ENCODE results near the gene WDR90. TPM values are rescaled to one million over a fixed set of nuclear protein-coding genes. Genes with fewer than 3 reads are reported as not detected.

The WDR90 gene
- total and polyA plus RNA-seq, 2 of the 13 experiments (the other 11 are each of a cell fraction or from before 2014, with no cell fraction given) = 14.9 to 28.9 TPM

GRCh38 chr16:629185-629832, 19.9 kb upstream of the WDR90 start (continued):
- TF ChIP-seq ZBED4 (CRISPR knock-in tag; IDR thresholded peaks at IDR 0.05; ENCODE audit: borderline replicate concordance) = peak; percentile 21; the same call in 1 of the 2 replicates
- 0 out of 4 replicates have a peak, but pooled peaks of 1 of the 2 experiments have one; percentile 34 for TF ChIP-seq KLF16 (CRISPR knock-in tag; IDR thresholded peaks at IDR 0.05)
- TF ChIP-seq, protein P1, sequence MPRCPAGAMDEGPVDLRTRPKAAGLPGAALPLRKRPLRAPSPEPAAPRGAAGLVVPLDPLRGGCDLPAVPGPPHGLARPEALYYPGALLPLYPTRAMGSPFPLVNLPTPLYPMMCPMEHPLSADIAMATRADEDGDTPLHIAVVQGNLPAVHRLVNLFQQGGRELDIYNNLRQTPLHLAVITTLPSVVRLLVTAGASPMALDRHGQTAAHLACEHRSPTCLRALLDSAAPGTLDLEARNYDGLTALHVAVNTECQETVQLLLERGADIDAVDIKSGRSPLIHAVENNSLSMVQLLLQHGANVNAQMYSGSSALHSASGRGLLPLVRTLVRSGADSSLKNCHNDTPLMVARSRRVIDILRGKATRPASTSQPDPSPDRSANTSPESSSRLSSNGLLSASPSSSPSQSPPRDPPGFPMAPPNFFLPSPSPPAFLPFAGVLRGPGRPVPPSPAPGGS (CRISPR knock-in tag; IDR thresholded peaks at IDR 0.05) = 0 out of 2 replicates have a peak, but pooled peaks have one; percentile 13
- TF ChIP-seq ZNF629 (CRISPR knock-in tag; conservative IDR thresholded peaks at IDR 0.05) = peak; percentile 64; the same call in 1 of the 2 replicates
- TF ChIP-seq FIP1L1 (IDR thresholded peaks at IDR 0.05; ENCODE audit: borderline replicate concordance, insufficient read depth, low read depth, low read length) = no peak
- TF ChIP-seq, protein P2, sequence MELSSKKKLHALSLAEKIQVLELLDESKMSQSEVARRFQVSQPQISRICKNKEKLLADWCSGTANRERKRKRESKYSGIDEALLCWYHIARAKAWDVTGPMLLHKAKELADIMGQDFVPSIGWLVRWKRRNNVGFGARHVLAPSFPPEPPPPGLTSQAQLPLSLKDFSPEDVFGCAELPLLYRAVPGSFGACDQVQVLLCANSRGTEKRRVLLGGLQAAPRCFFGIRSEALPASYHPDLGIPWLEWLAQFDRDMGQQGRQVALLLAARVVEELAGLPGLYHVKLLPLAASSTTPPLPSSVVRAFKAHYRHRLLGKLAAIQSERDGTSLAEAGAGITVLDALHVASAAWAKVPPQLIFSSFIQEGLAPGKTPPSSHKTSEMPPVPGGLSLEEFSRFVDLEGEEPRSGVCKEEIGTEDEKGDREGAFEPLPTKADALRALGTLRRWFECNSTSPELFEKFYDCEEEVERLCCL (CRISPR knock-in tag; IDR thresholded peaks at IDR 0.05; ENCODE audit: borderline replicate concordance) = peak; percentile 54; the same call in 1 of the 2 replicates
- TF ChIP-seq ZNF274 (CRISPR knock-in tag; IDR thresholded peaks at IDR 0.05) = peak; percentile 22
- TF ChIP-seq HNRNPUL1 (IDR thresholded peaks at IDR 0.05; ENCODE audit: low read depth, low read length) = no peak
- TF ChIP-seq ZNF124 (CRISPR knock-in tag; IDR thresholded peaks at IDR 0.05) = 0 out of 2 replicates have a peak, but pooled peaks have one; percentile 42
- TF ChIP-seq, protein P3, sequence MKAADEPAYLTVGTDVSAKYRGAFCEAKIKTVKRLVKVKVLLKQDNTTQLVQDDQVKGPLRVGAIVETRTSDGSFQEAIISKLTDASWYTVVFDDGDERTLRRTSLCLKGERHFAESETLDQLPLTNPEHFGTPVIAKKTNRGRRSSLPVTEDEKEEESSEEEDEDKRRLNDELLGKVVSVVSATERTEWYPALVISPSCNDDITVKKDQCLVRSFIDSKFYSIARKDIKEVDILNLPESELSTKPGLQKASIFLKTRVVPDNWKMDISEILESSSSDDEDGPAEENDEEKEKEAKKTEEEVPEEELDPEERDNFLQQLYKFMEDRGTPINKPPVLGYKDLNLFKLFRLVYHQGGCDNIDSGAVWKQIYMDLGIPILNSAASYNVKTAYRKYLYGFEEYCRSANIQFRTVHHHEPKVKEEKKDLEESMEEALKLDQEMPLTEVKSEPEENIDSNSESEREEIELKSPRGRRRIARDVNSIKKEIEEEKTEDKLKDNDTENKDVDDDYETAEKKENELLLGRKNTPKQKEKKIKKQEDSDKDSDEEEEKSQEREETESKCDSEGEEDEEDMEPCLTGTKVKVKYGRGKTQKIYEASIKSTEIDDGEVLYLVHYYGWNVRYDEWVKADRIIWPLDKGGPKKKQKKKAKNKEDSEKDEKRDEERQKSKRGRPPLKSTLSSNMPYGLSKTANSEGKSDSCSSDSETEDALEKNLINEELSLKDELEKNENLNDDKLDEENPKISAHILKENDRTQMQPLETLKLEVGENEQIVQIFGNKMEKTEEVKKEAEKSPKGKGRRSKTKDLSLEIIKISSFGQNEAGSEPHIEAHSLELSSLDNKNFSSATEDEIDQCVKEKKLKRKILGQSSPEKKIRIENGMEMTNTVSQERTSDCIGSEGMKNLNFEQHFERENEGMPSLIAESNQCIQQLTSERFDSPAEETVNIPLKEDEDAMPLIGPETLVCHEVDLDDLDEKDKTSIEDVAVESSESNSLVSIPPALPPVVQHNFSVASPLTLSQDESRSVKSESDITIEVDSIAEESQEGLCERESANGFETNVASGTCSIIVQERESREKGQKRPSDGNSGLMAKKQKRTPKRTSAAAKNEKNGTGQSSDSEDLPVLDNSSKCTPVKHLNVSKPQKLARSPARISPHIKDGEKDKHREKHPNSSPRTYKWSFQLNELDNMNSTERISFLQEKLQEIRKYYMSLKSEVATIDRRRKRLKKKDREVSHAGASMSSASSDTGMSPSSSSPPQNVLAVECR (CRISPR knock-in tag; IDR thresholded peaks at IDR 0.05; ENCODE audit: borderline replicate concordance) = peak; percentile 22; the same call in 1 of the 2 replicates
- peak; percentile 42; the same call in 1 of the 2 replicates for TF ChIP-seq PITX1 (CRISPR knock-in tag; IDR thresholded peaks at IDR 0.05)
